GM23248 (cell line): ENCODE measurements around the gene DST. TPM values are rescaled to one million over a fixed set of nuclear protein-coding genes. Genes with fewer than 3 reads are reported as not detected.

ENCODE experiments used
- DNase-seq: peaks from one replicate; pipeline ENCODE4 v3.0.0-alpha.2; 2015
- H2AFZ ChIP-seq: fragments of 200-600 bp; sonication (generic); 2 replicates; pipeline ENCODE4 v1.6.1; 2016; ENCODE audit warnings: antibody characterized with exemption
- H3F3A ChIP-seq: fragments of 200-600 bp; sonication (generic); 2 replicates; pipeline ENCODE4 v1.6.1; 2016; ENCODE audit warnings: mild to moderate bottlenecking, antibody characterized with exemption, mixed run types; ENCODE audit not compliant: insufficient read depth
- H3K27ac ChIP-seq: fragments of 200-600 bp; sonication (generic); 2 replicates; pipeline ENCODE4 v1.5.1; 2016; ENCODE audit warnings: mild to moderate bottlenecking
- H3K27me3 ChIP-seq: fragments of 200-600 bp; sonication (generic); replicated peaks from 2 replicates; pipeline ENCODE4 v1.6.1; 2016; ENCODE audit warnings: mild to moderate bottlenecking; ENCODE audit not compliant: insufficient read depth
- H3K36me3 ChIP-seq: fragments of 200-600 bp; sonication (generic); 2 replicates; pipeline ENCODE4 v1.6.1; 2016; ENCODE audit warnings: low read depth, mild to moderate bottlenecking
- H3K4me1 ChIP-seq: fragments of 200-600 bp; sonication (generic); 2 replicates; pipeline ENCODE4 v1.6.1; 2016; ENCODE audit warnings: mild to moderate bottlenecking; ENCODE audit not compliant: insufficient read depth
- H3K4me2 ChIP-seq: fragments of 200-600 bp; sonication (generic); one replicate; pipeline ENCODE4 v1.6.1; 2016; ENCODE audit warnings: mild to moderate bottlenecking; ENCODE audit not compliant: unreplicated experiment
- H3K4me3 ChIP-seq: fragments of 200-600 bp; sonication (generic); 2 replicates; pipeline ENCODE4 v1.5.1; 2016; ENCODE audit warnings: mild to moderate bottlenecking
- H3K79me2 ChIP-seq: fragments of 200-600 bp; sonication (generic); 2 replicates; pipeline ENCODE4 v1.6.1; 2016; ENCODE audit warnings: mild to moderate bottlenecking; ENCODE audit not compliant: insufficient read depth
- H3K9ac ChIP-seq: fragments of 200-600 bp; sonication (generic); 2 replicates; pipeline ENCODE4 v1.6.1; 2016; ENCODE audit warnings: mild to moderate bottlenecking
- H3K9me2 ChIP-seq: fragments of 200-600 bp; sonication (generic); 2 replicates; pipeline ENCODE4 v1.6.1; 2016; ENCODE audit warnings: mixed run types, mild to moderate bottlenecking, moderate library complexity; ENCODE audit not compliant: insufficient read depth
- H3K9me3 ChIP-seq: fragments of 200-600 bp; sonication (generic); one replicate; pipeline ENCODE4 v1.6.1; 2017; ENCODE audit warnings: low read depth
- H4K20me1 ChIP-seq: fragments of 200-600 bp; sonication (generic); 2 replicates; pipeline ENCODE4 v1.6.0; 2016; ENCODE audit not compliant: insufficient read depth
- EZH2 ChIP-seq: fragments of 200-600 bp; sonication (generic); IDR thresholded peaks from 2 replicates; pipeline ENCODE4 v1.6.1; 2018; ENCODE audit warnings: antibody characterized with exemption, mild to moderate bottlenecking; ENCODE audit not compliant: insufficient read depth, poor library complexity, severe bottlenecking
- EZH2phosphoT487 ChIP-seq: fragments of 200-600 bp; sonication (generic); IDR thresholded peaks from 2 replicates; pipeline ENCODE4 v1.6.1; 2018; ENCODE audit warnings: antibody characterized with exemption, moderate library complexity, mild to moderate bottlenecking, low read depth; ENCODE audit not compliant: insufficient read depth
- WGBS, 2 experiments: methylation state at CpG; one replicate each; pipeline ENCODE4 v1.1.6; 2015 to 2017; ENCODE audit warnings: low lambda C conversion rate in 2 of 2, low coverage in 1 of 2; ENCODE audit errors: missing lambda C conversion rate in 2 of 2; 5-methylcytosine and 5-hydroxymethylcytosine counted together
- in situ Hi-C: fragments of 300-500 bp; cut with MboI; formaldehyde crosslinking; loops from 2 replicates; pipeline ENCODE4 v1.15.0; 2020
- polyA plus RNA-seq: library from polyadenylated mRNA; unstranded; fragments of >200 nt; fragmentation: Nextera tagmentation; extraction: Ambion mirVana; gene quantifications from 2 replicates; pipeline ENCODE4 v1.2.1, GENCODE V29; 2016
- total RNA-seq: library from RNA; depleted of rRNA; stranded (reverse); fragments of >200 nt; shearing (Covaris generic); gene quantifications from 2 replicates; pipeline ENCODE4 v1.2.3, GENCODE V29; 2014

The DST gene
- total and polyA plus RNA-seq, 2 experiments from 2014 or later, result 181 to 322 TPM

DNA sequence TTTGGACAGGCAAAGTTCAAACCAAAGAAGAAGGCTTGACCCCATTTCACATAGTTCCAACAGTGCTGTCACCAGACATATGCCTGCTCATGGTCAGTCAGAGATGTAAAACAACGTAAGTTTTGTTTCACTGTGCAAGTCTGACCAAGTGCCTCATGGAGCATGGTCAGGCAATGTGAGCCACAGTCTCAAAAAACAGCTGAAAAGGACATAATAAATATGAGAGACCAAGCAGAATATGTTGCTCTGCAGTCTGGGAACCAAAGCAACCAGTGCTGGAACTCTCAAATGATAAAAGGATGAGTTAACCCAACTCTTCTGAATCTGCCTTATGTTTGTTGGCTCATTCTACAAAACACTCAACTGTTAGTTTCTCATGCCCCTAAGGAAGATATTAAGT, 39.9 kb upstream of the DST start:
- no peak overlapping the region for H3K9ac ChIP-seq
- H3K9me2 ChIP-seq, result no peaks in the 10 kb centered on the region
- peaks cover 96% of the 10 kb centered on the region for H3K79me2 ChIP-seq
- TF ChIP-seq EZH2phosphoT487 (no peak), EZH2 (no peak)
- no peaks in the 10 kb centered on the region for H4K20me1 ChIP-seq
- H3K4me1 ChIP-seq, result peaks cover 47% of the 10 kb centered on the region
- WGBS, 2 experiments, result 88 to 100% methylated on average over 1 of the region's 1 CpG
- no peaks in the 10 kb centered on the region for H3K36me3 ChIP-seq
- H3F3A ChIP-seq, result peaks cover 50% of the 10 kb centered on the region
- peak overlapping the region; percentile 89 for H3K27ac ChIP-seq
- no peaks in the 10 kb centered on the region for H3K9me3 ChIP-seq
- peak overlapping the region; percentile 86 for H3K4me2 ChIP-seq
- in situ Hi-C loops, result no loop called here
- no peaks in the 10 kb centered on the region for H3K27me3 ChIP-seq
- no peak overlapping the region for H2AFZ ChIP-seq
- no peak overlapping the region for H3K4me3 ChIP-seq
- peak; percentile 60 for DNase-seq

- in situ Hi-C loops, result no loop called here
- peak overlapping the region; percentile 24 for H3K4me2 ChIP-seq
- peaks cover 11% of the 10 kb centered on the region for H3K4me1 ChIP-seq
- peak overlapping the region; percentile 8; the same call in 1 of the 2 replicates for H3K27ac ChIP-seq
- no peak overlapping the region for H3K4me3 ChIP-seq
- H3K27me3 ChIP-seq, result no peaks in the 10 kb centered on the region
- peaks cover 100% of the 10 kb centered on the region for H3K79me2 ChIP-seq
- no peak for TF ChIP-seq EZH2phosphoT487
- TF ChIP-seq EZH2, result no peak
- DNase-seq, result peak; percentile 62
- no peak overlapping the region for H3K9ac ChIP-seq
- no peaks in the 10 kb centered on the region for H3K9me3 ChIP-seq
- no peaks in the 10 kb centered on the region for H3K9me2 ChIP-seq
- H3K36me3 ChIP-seq, result peaks cover 7% of the 10 kb centered on the region; the same call in 1 of the 2 replicates
- H4K20me1 ChIP-seq, result peaks cover 12% of the 10 kb centered on the region
- H3F3A ChIP-seq, result peaks cover 50% of the 10 kb centered on the region
- no peak overlapping the region for H2AFZ ChIP-seq
These were observed 34.9 kb upstream of the DST start for GRCh38 chr6:56677559-56677958.

DNA sequence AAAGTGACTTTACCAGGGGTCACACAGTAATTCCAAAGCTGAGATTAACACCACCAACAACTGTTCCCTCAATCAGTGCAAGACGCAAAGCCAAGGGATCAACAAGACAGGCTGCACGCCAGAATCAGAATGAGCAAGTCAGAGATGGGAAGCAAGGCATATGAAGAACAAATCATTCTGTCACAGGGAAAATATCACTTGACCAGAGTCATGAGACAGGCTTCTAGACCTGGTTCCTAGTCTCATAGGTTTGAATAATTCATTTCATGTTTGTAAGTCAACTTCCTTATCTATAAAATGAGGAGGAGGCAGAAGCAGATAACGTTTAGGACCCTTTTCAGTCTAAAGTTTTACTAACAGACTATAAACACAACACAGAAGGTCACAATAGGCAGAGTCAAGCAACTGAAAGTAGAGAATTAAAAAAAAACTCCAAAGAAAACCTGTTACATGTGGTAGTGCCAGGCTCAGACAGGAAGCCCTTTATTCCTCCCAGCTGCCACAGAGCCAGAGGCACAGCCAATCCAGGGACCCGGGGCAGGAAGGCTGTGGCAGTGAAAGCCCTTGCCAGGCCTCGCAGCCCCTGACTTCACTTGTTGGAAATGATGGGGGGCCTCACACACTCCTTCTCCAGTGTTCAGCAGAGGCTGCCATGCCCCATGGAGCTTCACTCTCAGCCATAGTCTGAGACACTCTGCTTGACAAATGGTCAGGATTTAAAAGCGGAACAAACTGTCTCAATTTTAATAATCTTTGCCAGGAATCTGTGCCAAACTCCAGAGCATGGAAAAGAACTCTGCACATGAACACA, 29.2 kb upstream of the DST start:
- in situ Hi-C loops, result no loop called here
- peaks cover 30% of the 10 kb centered on the region for H3K36me3 ChIP-seq
- TF ChIP-seq EZH2 (no peak), EZH2phosphoT487 (no peak)
- H3K27me3 ChIP-seq, result no peaks in the 10 kb centered on the region
- H4K20me1 ChIP-seq, result peaks cover 12% of the 10 kb centered on the region
- H3K4me2 ChIP-seq, result no peak overlapping the region
- H3F3A ChIP-seq, result peaks cover 48% of the 10 kb centered on the region
- DNase-seq, result no peak
- no peak overlapping the region for H3K4me3 ChIP-seq
- 39% methylated on average over 6 of the region's 6 CpGs for WGBS, 2 experiments
- no peaks in the 10 kb centered on the region for H3K9me2 ChIP-seq
- no peak overlapping the region for H2AFZ ChIP-seq
- no peak overlapping the region for H3K9ac ChIP-seq
- peaks cover 19% of the 10 kb centered on the region for H3K4me1 ChIP-seq
- H3K9me3 ChIP-seq, result no peaks in the 10 kb centered on the region
- peak overlapping the region; percentile 26; the same call in 1 of the 2 replicates for H3K27ac ChIP-seq
- H3K79me2 ChIP-seq, result peaks cover 99% of the 10 kb centered on the region

DNA sequence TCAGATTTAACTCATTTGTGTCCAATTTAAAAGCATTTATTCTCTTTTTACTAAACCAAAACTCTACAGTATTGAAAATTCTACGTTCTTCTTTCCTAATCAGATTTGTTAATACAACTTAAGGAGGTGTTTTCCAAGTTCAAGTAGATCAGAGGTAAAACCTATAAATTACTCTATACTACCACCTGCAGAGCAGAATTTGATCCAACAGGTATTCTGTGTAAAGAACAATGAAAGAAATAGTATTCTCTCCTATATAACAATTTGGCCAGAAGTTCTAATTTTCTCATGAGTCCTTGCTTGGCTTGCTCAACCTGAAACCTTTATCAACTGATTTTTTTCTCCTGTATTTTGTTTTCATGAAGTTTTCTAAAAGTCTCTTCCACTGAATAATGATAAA, 28.5 kb upstream of the DST start:
- Histone ChIP-seq H3K9ac (no peak overlapping the region), H3K4me2 (no peak overlapping the region), H2AFZ (no peak overlapping the region), H3K4me3 (no peak overlapping the region), H3K4me1 (peaks cover 19% of the 10 kb centered on the region), H3K9me2 (no peaks in the 10 kb centered on the region), H3K36me3 (peaks cover 30% of the 10 kb centered on the region), H4K20me1 (peaks cover 9% of the 10 kb centered on the region; the same call in 1 of the 2 replicates), H3F3A (peaks cover 42% of the 10 kb centered on the region), H3K27me3 (no peaks in the 10 kb centered on the region), H3K79me2 (peaks cover 99% of the 10 kb centered on the region), H3K27ac (0 out of 2 replicates have a peak overlapping the region, but pooled peaks have one; percentile 26), H3K9me3 (no peaks in the 10 kb centered on the region)
- TF ChIP-seq EZH2, result no peak
- no peak for TF ChIP-seq EZH2phosphoT487
- in situ Hi-C loops, result no loop called here
- DNase-seq, result no peak
- WGBS, 2 experiments, result 94 to 100% methylated on average over 1 of the region's 1 CpG
